ENCODE measurements around the gene LGALS9. TPM values are rescaled to one million over a fixed set of nuclear protein-coding genes. Genes with fewer than 3 reads are reported as not detected.

LGALS9 gene
- total RNA-seq (ENCODE audit: low replicate concordance), result 1.5 and 3.0 TPM in 2 replicates

GRCh38 chr17:27630607-27631410 lies at the start of gene LGALS9:
Gene LGALS9 (plus strand): TSS chr17:27631188. CDS start chr17:27631266, 78 bp downstream.

Other genes with a start within 250 kb of the LGALS9 start
- 13.5 and 32.8 TPM in 2 replicates for gene KSR1, start 174.7 kb upstream of the LGALS9 start, total RNA-seq (ENCODE audit: low replicate concordance)
- gene NOS2, start 169.3 kb downstream of the LGALS9 start, total RNA-seq (ENCODE audit: low replicate concordance), result not detected in 2 replicates